GM12891 (cell line): ENCODE measurements around the gene CCDC171.

ENCODE experiments used
- DNase-seq: peaks from one replicate; pipeline ENCODE4 v3.0.0; 2011; ENCODE audit warnings: low spot score; ENCODE audit not compliant: insufficient read length
- FAIRE-seq: peaks from 2 replicates; lab custom pipeline; 2011; peaks lifted over from hg19 to GRCh38; lab: Jason Lieb, UNC
- PAX5 ChIP-seq: IDR thresholded peaks from 2 replicates; pipeline ENCODE4 v1.6.1; 2011; ENCODE audit warnings: low read length, moderate library complexity, mild to moderate bottlenecking; ENCODE audit not compliant: insufficient read depth, severe bottlenecking
- POLR2A ChIP-seq: IDR thresholded peaks from 2 replicates; pipeline ENCODE4 v1.6.1; 2011; ENCODE audit warnings: low read depth, low read length, control low read depth
- POLR2AphosphoS5 ChIP-seq: IDR thresholded peaks from 2 replicates; pipeline ENCODE4 v1.6.1; 2011; ENCODE audit warnings: low read depth, low read length, control low read depth
- POU2F2 ChIP-seq: IDR thresholded peaks from 2 replicates; pipeline ENCODE4 v1.6.1; 2011; ENCODE audit warnings: low read depth, mild to moderate bottlenecking, control low read depth, low read length, moderate library complexity
- SPI1 ChIP-seq: IDR thresholded peaks from 2 replicates; pipeline ENCODE4 v1.6.1; 2011; ENCODE audit warnings: low read depth, low read length, control low read depth
- TAF1 ChIP-seq: IDR thresholded peaks from 2 replicates; pipeline ENCODE4 v1.6.1; 2011; ENCODE audit warnings: low read depth, low read length, control low read depth

Gene CCDC171

GRCh38 chr9:15936306-15936921 is 383.6 kb downstream of the CCDC171 start:
- no peak for TF ChIP-seq SPI1
- no peak for TF ChIP-seq PAX5
- TF ChIP-seq TAF1 = no peak
- TF ChIP-seq POLR2A = no peak
- TF ChIP-seq POLR2AphosphoS5 = no peak
- no peak for TF ChIP-seq POU2F2
- DNase-seq (no peak), FAIRE-seq (no peak)

GRCh38 chr9:15942831-15943424 is 390.1 kb downstream of the CCDC171 start:
- no peak for TF ChIP-seq POLR2A
- no peak for TF ChIP-seq SPI1
- no peak for TF ChIP-seq POLR2AphosphoS5
- TF ChIP-seq PAX5 = no peak
- TF ChIP-seq TAF1 = no peak
- TF ChIP-seq POU2F2 = no peak
- DNase-seq (no peak), FAIRE-seq (no peak)

GRCh38 chr9:15944341-15944740 is 391.5 kb downstream of the CCDC171 start:
- FAIRE-seq = no peak
- TF ChIP-seq POLR2A (no peak), SPI1 (no peak), POU2F2 (no peak), PAX5 (no peak), POLR2AphosphoS5 (no peak), TAF1 (no peak)
- DNase-seq = no peak

- FAIRE-seq (no peak), DNase-seq (no peak)
- TF ChIP-seq PAX5 (no peak), POLR2A (no peak), POLR2AphosphoS5 (no peak), POU2F2 (no peak), TAF1 (no peak), SPI1 (no peak)
Measured at GRCh38 chr9:15959663-15960062, 406.8 kb downstream of the CCDC171 start.

GRCh38 chr9:15961217-15961616 is 408.4 kb downstream of the CCDC171 start:
- no peak for DNase-seq
- no peak for FAIRE-seq
- no peak for TF ChIP-seq POLR2AphosphoS5
- TF ChIP-seq POLR2A = no peak
- no peak for TF ChIP-seq SPI1
- TF ChIP-seq POU2F2 = no peak
- no peak for TF ChIP-seq TAF1
- no peak for TF ChIP-seq PAX5

- no peak for DNase-seq
- no peak for TF ChIP-seq POLR2A
- no peak for FAIRE-seq
Measured at GRCh38 chr9:15965246-15965745, 412.5 kb downstream of the CCDC171 start.

GRCh38 chr9:15966471-15966870 is 413.6 kb downstream of the CCDC171 start:
- FAIRE-seq (no peak), DNase-seq (no peak)

GRCh38 chr9:15967068-15967467 is 414.2 kb downstream of the CCDC171 start:
- DNase-seq (no peak), FAIRE-seq (no peak)
- no peak for TF ChIP-seq SPI1
- TF ChIP-seq TAF1 = no peak
- no peak for TF ChIP-seq POLR2A
- no peak for TF ChIP-seq PAX5

More at GRCh38 chr9:15966471-15966870, 413.6 kb downstream of the CCDC171 start:
- TF ChIP-seq PAX5 (no peak), SPI1 (no peak), POU2F2 (no peak), POLR2A (no peak), TAF1 (no peak), POLR2AphosphoS5 (no peak)

GRCh38 chr9:15972760-15973159 is 419.9 kb downstream of the CCDC171 start:
- no peak for FAIRE-seq
- no peak for DNase-seq
- TF ChIP-seq POLR2A = no peak
- no peak for TF ChIP-seq TAF1
- TF ChIP-seq PAX5 = no peak
- no peak for TF ChIP-seq POLR2AphosphoS5
- no peak for TF ChIP-seq POU2F2
- no peak for TF ChIP-seq SPI1

GRCh38 chr9:15975101-15975778 is 422.4 kb downstream of the CCDC171 start:
- no peak for DNase-seq
- TF ChIP-seq SPI1 (no peak), POLR2A (no peak), TAF1 (no peak), POU2F2 (no peak), POLR2AphosphoS5 (no peak), PAX5 (no peak)
- no peak for FAIRE-seq
